Medulla oblongata (tissue), 1 donor: ENCODE data around the gene TSR2.

Experiments
- DNase-seq: peaks from one replicate; pipeline ENCODE4 v3.0.0-alpha.2; 2015; ENCODE audit errors: extremely low spot score

Gene TSR2, protein sequence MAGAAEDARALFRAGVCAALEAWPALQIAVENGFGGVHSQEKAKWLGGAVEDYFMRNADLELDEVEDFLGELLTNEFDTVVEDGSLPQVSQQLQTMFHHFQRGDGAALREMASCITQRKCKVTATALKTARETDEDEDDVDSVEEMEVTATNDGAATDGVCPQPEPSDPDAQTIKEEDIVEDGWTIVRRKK

DNA sequence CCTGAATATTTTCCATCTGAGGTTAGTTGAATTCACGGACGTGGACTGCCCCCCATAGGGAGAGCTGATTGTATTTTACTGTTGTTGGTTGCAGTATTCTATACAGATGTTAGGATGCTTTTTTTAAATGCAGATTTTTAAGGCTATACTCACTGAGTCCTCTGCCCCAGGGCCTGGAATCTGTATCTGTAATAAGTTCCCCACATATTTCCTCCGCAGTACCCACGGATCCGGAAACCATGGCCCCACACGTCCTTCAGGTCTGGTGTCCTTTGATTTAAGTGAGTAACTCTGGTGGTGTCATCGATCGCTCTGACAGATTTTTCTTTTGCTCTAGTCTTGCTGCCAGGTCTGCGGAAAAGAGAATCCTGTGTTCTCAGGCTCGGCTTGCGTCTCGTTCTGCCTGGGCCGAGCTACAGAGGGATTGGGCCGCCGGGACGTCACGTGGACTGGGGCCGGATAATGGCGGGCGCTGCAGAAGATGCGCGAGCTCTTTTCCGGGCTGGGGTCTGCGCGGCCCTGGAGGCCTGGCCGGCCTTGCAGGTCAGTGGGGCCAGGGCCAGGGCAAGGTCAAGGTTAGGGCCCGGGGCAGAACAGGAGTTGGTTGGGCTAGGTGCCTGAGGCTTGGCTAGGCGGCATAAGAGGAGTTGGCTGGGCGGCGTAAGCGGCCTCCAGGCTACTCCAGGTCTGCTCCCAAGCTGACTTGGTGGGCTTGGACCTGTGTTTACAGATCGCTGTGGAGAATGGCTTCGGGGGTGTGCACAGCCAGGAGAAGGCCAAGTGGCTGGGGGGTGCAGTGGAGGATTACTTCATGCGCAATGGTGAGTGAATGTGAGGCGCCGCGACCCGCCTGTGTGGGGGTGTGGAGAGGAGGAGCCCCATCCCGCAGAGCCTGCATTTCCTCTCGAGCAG, at the start of gene TSR2:
Gene TSR2, plus strand, starts transcription at position 445 of the 912 bp plus-strand sequence. Its CDS starts 18 bp downstream, at position 463.
- DNase-seq: peak; percentile 83

DNA sequence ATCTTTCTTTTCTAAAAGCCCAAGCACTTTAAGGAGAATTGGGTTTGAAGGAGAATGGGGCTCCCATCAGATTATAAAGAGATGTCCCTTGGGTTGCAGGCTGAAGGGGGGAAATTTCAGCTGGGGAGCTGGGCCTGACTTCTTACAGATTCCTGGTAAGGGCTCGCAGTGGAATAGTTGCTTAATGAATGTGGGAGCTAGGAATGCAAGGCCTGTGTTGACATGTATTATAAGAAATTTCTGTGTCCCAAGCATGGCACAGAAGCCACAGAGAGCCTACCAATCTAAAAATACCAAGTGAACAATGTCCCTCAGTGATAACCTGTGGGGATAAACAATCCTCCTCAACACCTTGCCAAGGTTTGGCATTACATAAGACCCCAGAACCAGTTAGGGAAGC, 43.1 kb upstream of the TSR2 start:
- no peak for DNase-seq

GRCh38 chrX:54407266-54407665, 32.9 kb upstream of the TSR2 start:
- no peak for DNase-seq

GRCh38 chrX:54411732-54412131, 28.5 kb upstream of the TSR2 start:
- DNase-seq: no peak

GRCh38 chrX:54413753-54414152, 26.5 kb upstream of the TSR2 start:
- DNase-seq: no peak

DNA sequence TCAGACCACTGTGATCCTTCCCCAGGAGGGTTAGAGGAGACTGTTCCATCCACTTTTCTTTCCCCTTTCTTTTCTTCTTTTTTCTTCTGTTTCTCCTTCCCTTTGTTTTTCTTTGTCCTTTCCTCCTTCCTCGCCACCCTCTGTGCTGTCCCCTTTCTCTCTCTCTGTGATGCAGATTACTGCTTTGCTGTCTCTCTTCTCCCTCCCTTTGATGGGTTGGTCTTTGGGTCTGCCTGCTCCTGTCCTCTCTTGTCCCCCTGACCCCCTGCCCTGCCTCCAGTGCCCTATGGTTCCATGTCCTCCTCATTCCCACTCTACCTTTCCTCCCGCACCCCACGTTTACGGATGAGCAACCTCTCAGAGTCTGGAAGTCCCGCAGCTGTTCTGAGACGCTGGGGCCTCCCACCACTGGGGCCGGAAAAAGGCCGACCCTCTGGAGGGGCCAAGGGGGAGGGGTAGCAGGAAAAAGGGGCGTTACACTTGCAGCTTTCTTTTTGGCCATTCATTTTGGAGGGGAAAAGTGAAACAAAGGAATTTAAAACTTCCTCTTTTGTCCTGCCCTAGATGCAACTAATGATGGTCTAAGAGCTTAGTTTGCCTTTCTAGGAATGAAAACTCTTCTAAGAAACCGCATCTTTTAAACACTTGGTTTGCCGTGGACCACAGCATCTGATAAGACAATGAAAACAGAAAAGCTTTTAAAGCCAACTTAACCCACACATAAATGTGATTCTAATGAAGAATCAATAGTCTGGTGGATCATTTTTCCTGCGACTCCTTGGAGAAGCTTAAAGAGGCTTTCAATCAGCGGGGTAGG, 24.5 kb upstream of the TSR2 start:
- DNase-seq: no peak

- DNase-seq: no peak
Measured at GRCh38 chrX:54416965-54417364, 23.2 kb upstream of the TSR2 start.

GRCh38 chrX:54419559-54420302, 20.5 kb upstream of the TSR2 start:
- no peak for DNase-seq

DNA sequence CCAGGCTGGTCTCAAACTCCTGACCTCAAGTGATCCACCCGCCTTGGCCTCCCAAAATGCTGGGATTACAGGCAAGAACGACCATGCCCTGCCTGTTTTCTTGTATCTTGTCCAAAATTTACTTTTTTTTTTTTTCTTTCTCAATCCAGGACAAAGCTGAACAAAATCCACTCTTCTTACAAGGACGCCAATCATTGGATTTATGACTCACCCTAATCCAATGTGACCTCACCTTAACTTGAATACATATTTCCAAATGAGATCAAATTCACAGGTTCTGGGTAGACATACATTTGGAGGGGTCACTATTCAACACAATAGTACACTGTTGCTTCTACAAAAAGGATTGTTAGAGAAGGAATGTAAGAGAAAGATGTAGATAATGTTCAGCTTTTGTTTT, 18.0 kb upstream of the TSR2 start:
- no peak for DNase-seq

DNA sequence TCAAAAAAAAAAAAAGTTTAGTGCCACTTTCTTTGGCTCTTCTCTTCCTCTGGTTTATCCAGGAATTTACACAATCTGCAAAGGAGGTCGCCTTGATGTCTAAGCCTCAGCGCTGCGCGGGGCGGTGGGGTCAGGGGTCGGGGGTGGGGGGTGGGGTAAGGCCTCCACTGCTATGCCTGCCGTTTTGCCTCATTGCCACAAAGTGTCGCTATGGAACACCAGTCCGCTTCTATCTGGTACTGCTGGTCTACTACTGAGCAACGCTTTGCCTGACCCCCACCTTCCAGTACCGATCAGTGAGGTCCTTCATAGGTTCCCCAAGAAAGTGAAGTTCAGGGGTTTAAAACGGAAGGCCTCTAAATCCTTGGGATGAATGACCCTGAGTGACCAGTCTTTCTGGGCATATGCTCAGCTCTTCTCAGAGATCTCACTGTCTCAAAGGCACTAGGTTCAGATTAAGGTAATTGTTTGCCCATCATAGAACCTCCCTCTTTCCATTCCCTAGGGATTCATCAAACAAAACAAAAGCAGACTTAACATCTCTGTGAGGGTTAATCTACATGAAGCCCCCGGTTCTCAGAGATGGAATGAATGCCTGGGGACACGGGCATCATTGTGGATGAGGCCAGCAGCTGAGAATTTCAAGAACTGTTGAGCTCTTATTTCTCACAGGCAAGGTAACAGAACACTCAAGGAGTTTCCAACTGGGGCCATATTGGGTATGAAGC, 16.9 kb upstream of the TSR2 start:
- no peak for DNase-seq

DNA sequence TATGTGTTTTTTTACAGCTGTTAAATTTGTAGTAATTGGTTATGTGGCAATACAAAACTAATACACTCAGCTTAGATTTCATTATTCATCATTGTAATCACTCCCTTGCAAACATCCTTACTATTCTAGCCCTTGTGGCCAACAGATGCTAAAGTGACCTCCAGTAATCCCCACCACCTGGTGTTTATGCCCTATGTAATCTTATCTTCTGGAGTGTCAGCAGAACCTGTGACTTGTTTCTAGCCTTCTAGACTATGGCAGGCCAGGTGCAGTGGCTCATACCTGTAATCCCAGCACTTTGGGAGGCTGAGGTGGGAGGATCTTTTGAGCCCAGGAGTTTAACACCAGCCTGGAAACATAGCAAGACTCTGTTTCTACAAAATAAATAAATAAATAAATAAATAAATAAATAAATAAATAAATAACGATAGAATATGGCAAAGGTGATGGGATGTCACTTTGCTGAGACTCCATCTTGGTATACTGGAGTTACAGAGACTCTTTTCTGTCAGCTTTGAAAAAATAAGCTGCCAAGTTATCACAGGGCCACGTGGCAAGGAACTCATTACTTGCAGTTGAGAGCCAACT, 12.3 kb upstream of the TSR2 start:
- DNase-seq: no peak

- no peak for DNase-seq
Measured at GRCh38 chrX:54430519-54430918, 9.7 kb upstream of the TSR2 start.

DNA sequence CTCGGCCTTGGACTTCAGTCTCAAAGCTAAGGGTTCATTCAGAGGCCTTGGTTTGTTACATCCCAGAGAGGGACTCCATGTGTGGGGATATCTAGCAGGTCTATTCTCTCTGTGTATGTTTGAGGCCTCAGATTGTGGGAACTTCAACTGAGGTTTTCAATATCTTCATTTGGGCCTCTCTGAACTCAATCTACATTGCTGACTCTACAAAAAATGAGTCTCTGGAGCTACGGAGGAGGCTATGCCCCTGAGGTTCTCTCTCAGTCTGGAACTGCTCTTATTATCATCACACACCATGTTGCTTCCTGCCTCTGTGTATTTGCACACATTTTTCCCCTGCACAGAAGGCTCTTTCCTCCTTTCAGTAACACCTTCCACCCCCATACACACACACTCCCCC, 5.1 kb upstream of the TSR2 start:
- no peak for DNase-seq

DNA sequence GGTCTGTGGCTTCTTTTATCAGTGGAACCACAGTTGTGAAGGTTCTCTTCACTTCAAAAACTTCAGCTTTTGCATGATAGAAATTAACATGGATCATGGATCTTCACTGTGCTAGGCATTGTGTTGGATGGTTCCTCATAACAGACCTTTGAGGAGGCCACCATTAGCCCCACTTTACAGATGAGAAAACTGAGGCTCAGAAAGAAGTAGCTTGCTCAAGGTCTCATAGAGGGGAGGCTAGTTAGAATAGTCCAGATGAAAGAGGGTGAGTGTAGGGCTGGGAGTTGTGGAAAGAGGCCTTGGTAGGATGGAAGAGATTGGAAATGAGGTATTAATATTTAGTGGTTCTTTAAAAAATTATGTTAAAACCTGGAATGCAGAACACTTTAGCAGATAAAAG, 2.6 kb downstream of the TSR2 start:
- DNase-seq: no peak

GRCh38 chrX:54444752-54445151, 4.5 kb downstream of the TSR2 start:
- no peak for DNase-seq

DNA sequence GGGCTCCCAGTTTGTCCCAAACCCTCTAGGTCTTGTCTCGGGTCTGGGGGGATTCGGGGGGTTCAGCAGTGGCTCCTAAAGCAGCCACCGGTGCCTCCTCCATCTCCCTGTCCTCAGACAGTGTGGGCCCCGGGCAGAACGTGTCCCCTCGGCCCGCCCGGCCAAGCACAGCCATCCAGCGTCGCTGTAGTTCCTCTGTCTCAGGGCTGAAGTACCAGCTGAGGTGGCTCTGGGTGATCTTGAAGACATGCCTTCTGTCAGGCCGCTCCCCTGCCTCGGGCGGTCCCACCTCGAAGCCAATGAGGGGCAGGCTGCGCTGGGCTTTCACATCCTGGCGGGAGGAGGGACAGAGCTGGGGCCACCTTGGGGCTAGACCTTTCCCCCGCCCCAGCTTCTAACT, 5.9 kb downstream of the TSR2 start:
- no peak for DNase-seq

GRCh38 chrX:54447461-54447860, 7.3 kb downstream of the TSR2 start:
- DNase-seq: no peak

DNA sequence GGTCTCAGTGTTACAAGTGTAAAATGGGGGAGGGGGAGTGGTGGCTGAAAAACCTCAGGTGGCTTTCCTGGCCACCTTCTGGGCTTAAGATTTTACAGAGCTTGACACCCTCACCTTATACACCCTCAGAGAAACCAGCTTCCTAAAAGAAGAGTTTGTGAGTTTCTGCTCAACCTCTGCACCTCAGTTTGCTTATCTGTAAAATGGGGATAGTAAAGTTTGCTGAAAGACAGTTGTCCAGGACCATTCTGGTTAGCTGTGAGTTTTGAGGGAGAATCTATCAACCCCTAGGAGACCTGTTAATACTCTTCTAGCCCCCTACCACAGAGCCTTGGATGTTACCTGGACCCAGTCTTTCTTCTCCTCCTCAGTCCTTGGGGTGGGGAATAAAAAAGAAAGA, 9.7 kb downstream of the TSR2 start:
- no peak for DNase-seq

DNA sequence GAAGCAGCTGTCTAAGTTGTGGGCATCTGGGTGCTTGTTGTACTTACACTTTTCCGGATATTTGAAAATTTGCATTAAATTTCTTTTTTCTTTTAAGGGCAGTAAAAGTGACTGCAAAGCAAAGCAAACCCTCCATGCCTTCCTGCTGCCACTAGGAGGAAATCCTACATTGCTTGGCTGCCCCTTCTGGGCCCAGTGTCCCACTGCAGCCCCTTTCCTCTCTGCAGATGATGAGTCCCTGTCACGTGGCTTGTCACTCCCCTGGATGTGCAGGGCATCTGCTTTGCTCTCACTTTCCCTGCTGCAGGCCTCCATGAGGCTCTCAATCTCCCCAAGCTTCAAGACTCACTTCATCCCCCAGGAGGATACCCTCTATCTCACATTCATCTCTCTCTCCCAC, 12.7 kb downstream of the TSR2 start:
- no peak for DNase-seq

DNA sequence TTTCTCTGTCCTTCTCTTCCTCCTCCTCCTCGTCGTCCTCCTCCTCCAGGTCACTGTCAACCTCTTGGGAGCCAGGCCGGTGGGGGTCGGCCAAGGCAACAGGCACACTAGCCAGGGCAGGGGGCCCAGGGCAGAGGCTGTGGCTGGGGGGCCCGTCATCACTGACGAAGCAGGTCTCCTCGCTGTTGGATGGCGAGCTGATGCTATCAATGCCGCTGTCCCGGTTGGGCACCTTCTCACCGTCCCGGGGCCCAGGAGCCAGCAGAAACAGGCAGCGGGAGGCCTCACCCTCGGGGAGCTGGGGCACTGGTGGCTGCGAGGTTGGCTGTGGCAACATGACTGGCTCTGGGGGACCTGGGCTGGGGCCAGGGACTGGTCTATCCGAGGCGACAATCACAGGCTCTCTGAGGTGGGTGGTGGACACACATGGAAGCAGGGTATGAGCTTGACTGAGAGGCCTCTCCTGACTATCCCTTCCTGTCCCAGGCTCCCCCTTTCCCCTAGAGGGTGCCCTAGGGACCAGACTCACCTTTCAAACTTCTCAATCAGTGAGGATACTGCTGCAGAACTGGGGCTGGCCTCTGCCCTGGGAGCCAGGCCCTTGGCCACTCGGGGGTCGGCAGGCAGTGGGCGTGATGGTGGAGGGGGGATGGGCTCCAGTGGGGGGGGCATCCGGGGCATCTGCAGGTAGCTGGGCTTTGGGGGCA, 30.0 kb downstream of the TSR2 start:
- DNase-seq: no peak
